K562 (cell line): ENCODE results near the gene MLLT11. TPM values are rescaled to one million over a fixed set of nuclear protein-coding genes. Genes with fewer than 3 reads are reported as not detected.

Experiments
- ATAC-seq: fragments of 200-7000 bp; cut with Tn5 transposase; 3 replicates; pipeline ENCODE4 v1.9.1; 2020; ENCODE audit warnings: moderate library complexity
- BruUV-seq: library from RNA; stranded (reverse); fragments of 400-500 nt; replicated peaks from 2 replicates; lab custom pipeline; 2021; lab: Mats Ljungman, UMichigan
- CTCF ChIA-PET: fragments of 300-600 bp; formaldehyde crosslinking; extraction: SDS; loops from one replicate; lab custom pipeline; 2021; ENCODE audit warnings: low intra/inter-chr PET ratio; lab: Yijun Ruan, JAX
- POLR2A ChIA-PET: fragments of 300-600, 350-650 bp; sonication (Branson Sonifier 250); formaldehyde crosslinking; extraction: SDS; loops from one replicate; lab custom pipeline; 2021; ENCODE audit warnings: antibody characterized with exemption, inconsistent platforms; lab: Yijun Ruan, JAX
- DNase-seq, 4 experiments: peaks; one replicate each; pipeline versions ENCODE4 v3.0.0 to v3.0.0-alpha.2; 2011 to 2018; ENCODE audit warnings: low spot score in 3 of 4, mixed read lengths in 3 of 4; ENCODE audit errors: extremely low read depth in 1 of 4
- FAIRE-seq: peaks from 2 replicates; lab custom pipeline; 2011; peaks lifted over from hg19 to GRCh38; lab: Jason Lieb, UNC
- H2AFZ ChIP-seq: 2 replicates; pipeline ENCODE4 v1.6.0; 2011; ENCODE audit warnings: low read depth, low read length, control low read depth, inconsistent platforms
- H3K27ac ChIP-seq: fragments of 200-600 bp; 3 replicates; pipeline ENCODE4 v1.8.0; 2011; ENCODE audit warnings: low read depth, mild to moderate bottlenecking, control low read depth, inconsistent platforms, low read length, moderate library complexity, mixed read lengths; ENCODE audit errors: extremely low read depth
- H3K27me3 ChIP-seq, 2 experiments: fragments of 300-600 bp in 1 of 2; 2 replicates in 1 of 2; 3 replicates in 1 of 2; pipeline versions ENCODE4 v1.6.0 to v1.8.0; 2011; ENCODE audit warnings: inconsistent platforms in 2 of 2, low read length in 2 of 2, mild to moderate bottlenecking in 1 of 2, mixed read lengths in 1 of 2, moderate library complexity in 1 of 2; ENCODE audit not compliant: control insufficient read depth in 2 of 2, insufficient read depth in 2 of 2
- H3K36me3 ChIP-seq: fragments of 300-600 bp; 3 replicates; pipeline ENCODE4 v1.8.0; 2011; ENCODE audit warnings: mild to moderate bottlenecking, low read length, inconsistent platforms; ENCODE audit not compliant: control insufficient read depth, insufficient read depth
- H3K4me1 ChIP-seq, 2 experiments: fragments of 200-600 bp in 1 of 2; replicated peaks in 1 of 2; 2 replicates in 1 of 2; 3 replicates in 1 of 2; pipeline versions ENCODE4 v1.5.1 to v1.8.0; 2011; ENCODE audit warnings: inconsistent platforms in 2 of 2, low read length in 2 of 2, mild to moderate bottlenecking in 1 of 2, mixed read lengths in 1 of 2, moderate library complexity in 1 of 2; ENCODE audit not compliant: control insufficient read depth in 2 of 2, insufficient read depth in 2 of 2
- H3K4me2 ChIP-seq: 2 replicates; pipeline ENCODE4 v1.6.1; 2011; ENCODE audit warnings: low read length, control low read depth, inconsistent platforms, mixed read lengths; ENCODE audit not compliant: insufficient read depth
- H3K4me3 ChIP-seq: fragments of 200-600 bp; sonication (generic), shearing (Covaris generic); 2 replicates; pipeline ENCODE4 v1.5.1; 2016; ENCODE audit warnings: control low read depth, inconsistent platforms
- H3K79me2 ChIP-seq: fragments of 200-600 bp; 3 replicates; pipeline ENCODE4 v1.8.0; 2011; ENCODE audit warnings: low read length, inconsistent platforms; ENCODE audit not compliant: control insufficient read depth, insufficient read depth
- H3K9ac ChIP-seq, 2 experiments: 2 replicates each; pipeline versions ENCODE4 v1.6.0 to v1.6.1; 2011; ENCODE audit warnings: low read depth in 2 of 2, low read length in 2 of 2, control low read depth in 1 of 2, inconsistent platforms in 1 of 2, mild to moderate bottlenecking in 1 of 2, mixed read lengths in 1 of 2; ENCODE audit not compliant: insufficient read depth in 1 of 2
- H3K9me1 ChIP-seq: one replicate; pipeline ENCODE4 v1.6.0; 2011; ENCODE audit warnings: inconsistent platforms, mild to moderate bottlenecking, low read length, moderate library complexity; ENCODE audit not compliant: control insufficient read depth, insufficient read depth
- H3K9me3 ChIP-seq: replicated peaks from 2 replicates; pipeline ENCODE4 v1.5.1; 2011; ENCODE audit warnings: low read depth, low read length, inconsistent platforms; ENCODE audit not compliant: control insufficient read depth, insufficient read depth
- H4K20me1 ChIP-seq: replicated peaks from 2 replicates; pipeline ENCODE4 v1.6.1; 2011; ENCODE audit warnings: low read length, inconsistent platforms, mixed read lengths; ENCODE audit not compliant: control insufficient read depth, insufficient read depth
- ESRRB ChIP-seq: fragments of 250-450 bp; sonication (Bioruptor Pico); IDR thresholded peaks from 2 replicates; pipeline ENCODE4 v1.5.0; 2020; ENCODE audit warnings: mild to moderate bottlenecking, moderate library complexity, borderline replicate concordance
- MBD2 ChIP-seq: sonication (generic); IDR thresholded peaks from 2 replicates; pipeline ENCODE4 v1.6.1; 2016; ENCODE audit warnings: low read depth, borderline replicate concordance
- ZNF121 ChIP-seq: sonication (generic); formaldehyde crosslinking; conservative IDR thresholded peaks from 2 replicates; pipeline ENCODE4 v1.8.0; 2022; ENCODE audit warnings: missing genetic modification reagents
- WGBS: fragments of 100-300 bp; shearing (Covaris generic); methylation state at CpG from one replicate; pipeline ENCODE4 v1.1.6; 2016; ENCODE audit warnings: low coverage, mixed read lengths; ENCODE audit not compliant: insufficient coverage; ENCODE audit errors: missing lambda C conversion rate; 5-methylcytosine and 5-hydroxymethylcytosine counted together
- in situ Hi-C: fragments of 300-500 bp; cut with MboI; formaldehyde crosslinking; loops from 4 replicates; pipeline ENCODE4 v1.15.0; 2018; ENCODE audit warnings: inconsistent platforms, mixed read lengths
- intact Hi-C: fragments of 100-400 bp; cut with micrococcal nuclease; formaldehyde crosslinking; loops from 2 replicates; pipeline ENCODE4 v1.14.2; 2022
- polyA plus RNA-seq, 8 experiments: library from polyadenylated mRNA; depleted of rRNA in 4 of 8; stranded (reverse) in 5 of 8; unstranded in 3 of 8; fragments of >200 nt; fragmentation: Nextera tagmentation in 2 of 8; fragmentation: Illumina TruSeq in 1 of 8; extraction: Ambion mirVana in 2 of 8; extraction: Trizol in 1 of 8; gene quantifications; 2 replicates each; pipeline versions ENCODE4 v1.2.1 to v1.2.3, GENCODE V29; 2011 to 2014; ENCODE audit warnings: inconsistent platforms in 1 of 8, missing spikeins in 1 of 8
- total RNA-seq, 7 experiments: library from RNA; depleted of rRNA in 6 of 7; stranded (reverse); fragments of >200 nt in 6 of 7; fragmentation: Illumina TruSeq in 2 of 7; extraction: Trizol in 2 of 7; gene quantifications; 2 replicates each; pipeline versions ENCODE4 v1.2.1 to v1.2.3, GENCODE V29; 2011 to 2021; ENCODE audit warnings: low replicate concordance in 1 of 7
- TF ChIP-seq, protein P1 (sequence below), 2 experiments: IDR thresholded peaks in 1 of 2; conservative IDR thresholded peaks in 1 of 2; 2 replicates each; pipeline ENCODE4 v1.6.1; 2016; ENCODE audit warnings: low read depth in 2 of 2, mild to moderate bottlenecking in 1 of 2, missing compliant biosample characterization in 1 of 2, missing genetic modification characterization in 1 of 2, moderate library complexity in 1 of 2

Gene MLLT11
- total and polyA plus RNA-seq, 9 of the 15 experiments (the other 6 are each of a cell fraction or from before 2014, with no cell fraction given): 12.1 to 91.0 (median 22.0) TPM

DNA sequence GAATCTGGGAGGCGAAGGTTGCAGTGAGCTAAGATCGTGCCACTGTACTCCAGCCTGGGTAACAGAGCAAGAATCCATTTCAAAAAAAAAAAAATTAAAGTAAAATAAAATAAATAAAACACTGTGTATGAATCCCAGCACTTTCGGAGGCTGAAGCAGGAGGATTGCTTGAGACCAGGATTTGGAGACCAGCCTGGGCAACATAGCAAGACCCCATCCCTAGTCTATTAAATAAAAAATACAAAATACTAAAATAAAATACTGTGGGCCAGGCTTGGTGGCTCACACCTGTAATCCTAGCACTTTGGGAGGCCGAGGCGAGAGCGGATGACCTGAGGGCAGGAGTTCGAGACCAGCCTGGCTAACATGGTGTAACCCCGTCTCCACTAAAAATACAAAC lies 28.0 kb upstream of the MLLT11 start:
- POLR2A ChIA-PET: interaction anchor here (0.6 to 1.0 kb wide), 3 partner anchors 22 to 353 kb away, joined by 3 read pairs; no protein-coding TSS in a partner anchor
- Histone ChIP-seq H3K9me1 (no peaks in the 10 kb centered on the region), H3K27me3 (no peaks in the 10 kb centered on the region), H3K9me3 (no peaks in the 10 kb centered on the region), H3K27ac (no peak overlapping the region), H2AFZ (no peak overlapping the region), H3K4me1 (no peaks in the 10 kb centered on the region; a peak in 1 of 5 replicates), H3K36me3 (peaks cover 54% of the 10 kb centered on the region), H3K4me3 (no peak overlapping the region), H3K4me2 (no peak overlapping the region), H4K20me1 (no peaks in the 10 kb centered on the region), H3K79me2 (no peaks in the 10 kb centered on the region), H3K9ac (no peak overlapping the region)
- in situ Hi-C loops (no loop called here), intact Hi-C loops (no loop called here)
- DNase-seq (no peak), ATAC-seq (no peak), FAIRE-seq (no peak)
- TF ChIP-seq MBD2 (no peak), ZNF121 (peak; percentile 65; the same call in 1 of the 2 replicates)
- WGBS: 94% methylated on average over 8 of the region's 8 CpGs
- CTCF ChIA-PET: no interaction called here
- BruUV-seq: no TSS peak

DNA sequence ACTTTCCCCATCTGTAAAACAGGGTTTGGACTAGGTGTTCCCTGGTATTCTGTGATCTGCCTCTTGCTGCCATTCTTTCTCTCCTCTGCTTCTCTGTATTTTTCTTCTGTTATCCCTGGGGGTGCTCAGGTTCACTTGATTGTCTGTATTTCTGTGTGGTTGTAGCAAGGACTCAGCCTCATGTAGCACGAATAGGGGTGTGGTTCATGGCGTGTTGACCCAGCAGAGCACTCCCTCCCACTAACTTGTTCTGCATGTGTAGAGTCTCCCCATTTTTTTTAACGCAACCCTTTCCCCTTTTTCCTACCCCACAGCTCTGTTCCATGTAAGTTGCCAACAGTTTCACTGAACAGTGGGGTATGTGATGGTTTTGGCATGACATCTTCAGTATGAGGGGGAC lies 25.0 kb upstream of the MLLT11 start:
- in situ Hi-C loops: no loop called here
- POLR2A ChIA-PET: interaction anchor here (1.3 kb wide), 1 partner anchor 10 kb away, joined by 3 read pairs; no protein-coding TSS in a partner anchor

More for the DNA sequence above, 25.0 kb upstream of the MLLT11 start:
- H3K9ac ChIP-seq: no peak overlapping the region
- no peak for TF ChIP-seq ESRRB
- TF ChIP-seq, protein P1, sequence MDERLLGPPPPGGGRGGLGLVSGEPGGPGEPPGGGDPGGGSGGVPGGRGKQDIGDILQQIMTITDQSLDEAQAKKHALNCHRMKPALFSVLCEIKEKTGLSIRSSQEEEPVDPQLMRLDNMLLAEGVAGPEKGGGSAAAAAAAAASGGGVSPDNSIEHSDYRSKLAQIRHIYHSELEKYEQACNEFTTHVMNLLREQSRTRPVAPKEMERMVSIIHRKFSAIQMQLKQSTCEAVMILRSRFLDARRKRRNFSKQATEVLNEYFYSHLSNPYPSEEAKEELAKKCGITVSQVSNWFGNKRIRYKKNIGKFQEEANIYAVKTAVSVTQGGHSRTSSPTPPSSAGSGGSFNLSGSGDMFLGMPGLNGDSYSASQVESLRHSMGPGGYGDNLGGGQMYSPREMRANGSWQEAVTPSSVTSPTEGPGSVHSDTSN (CRISPR knock-in tag; IDR thresholded peaks at IDR 0.05; ENCODE audit: low read depth): no peak
- TF ChIP-seq, protein P1 (tag; conservative IDR thresholded peaks at IDR 0.05; ENCODE audit: low read depth): no peak
- DNase-seq (no peak), ATAC-seq (peak; percentile 62), FAIRE-seq (no peak)
- 83% methylated on average over 2 of the region's 3 CpGs for WGBS
- H3K4me3 ChIP-seq: no peak overlapping the region
- H3K27me3 ChIP-seq: no peaks in the 10 kb centered on the region
- no peak overlapping the region for H2AFZ ChIP-seq
- H3K27ac ChIP-seq: no peak overlapping the region
- H3K9me1 ChIP-seq: no peaks in the 10 kb centered on the region
- peaks cover 35% of the 10 kb centered on the region for H3K36me3 ChIP-seq
- intact Hi-C loops: no loop called here
- H3K4me1 ChIP-seq: peaks cover 4 to 9% of the 10 kb centered on the region in 2 experiments; a peak in 2 of 5 replicates
- no peaks in the 10 kb centered on the region for H3K9me3 ChIP-seq
- CTCF ChIA-PET: interaction anchor here (0.7 kb wide), 1 partner anchor 37 kb away, joined by 6 read pairs; no protein-coding TSS in a partner anchor
- H3K79me2 ChIP-seq: no peaks in the 10 kb centered on the region
- H3K4me2 ChIP-seq: no peak overlapping the region
- no peaks in the 10 kb centered on the region for H4K20me1 ChIP-seq
- TSS peak; percentile 46 for BruUV-seq
